HepG2 (cell line): ENCODE data around the gene TOMM6. TPM values are rescaled to one million over a fixed set of nuclear protein-coding genes. Genes with fewer than 3 reads are reported as not detected.

Source experiments
- CC2D1A ChIP-seq: sonication (generic); formaldehyde crosslinking; IDR thresholded peaks from 2 replicates; pipeline ENCODE4 v1.8.1; 2023; ENCODE audit warnings: mild to moderate bottlenecking, missing genetic modification reagents
- KLF16 ChIP-seq, 2 experiments: sonication (generic) in 1 of 2; formaldehyde crosslinking in 1 of 2; IDR thresholded peaks; 2 replicates each; pipeline versions ENCODE4 v1.6.1 to v1.8.0; 2016 to 2023; ENCODE audit warnings: missing genetic modification reagents in 2 of 2, missing compliant biosample characterization in 1 of 2
- NR2F6 ChIP-seq, 2 experiments: IDR thresholded peaks; 2 replicates each; pipeline ENCODE4 v1.6.1; 2016; ENCODE audit warnings: antibody characterized with exemption in 1 of 2, mild to moderate bottlenecking in 1 of 2
- POGK ChIP-seq: sonication (generic); formaldehyde crosslinking; conservative IDR thresholded peaks from 2 replicates; pipeline ENCODE4 v1.8.0; 2022; ENCODE audit warnings: mild to moderate bottlenecking, moderate library complexity, missing genetic modification reagents
- SYNCRIP ChIP-seq: fragments of 200-400 bp; formaldehyde crosslinking; IDR thresholded peaks from 2 replicates; pipeline ENCODE4 v1.6.1; 2018; ENCODE audit warnings: mild to moderate bottlenecking, low read depth, low read length; ENCODE audit not compliant: insufficient read depth
- ZFY ChIP-seq: sonication (generic); formaldehyde crosslinking; IDR thresholded peaks from 2 replicates; pipeline ENCODE4 v1.4.0; 2020; ENCODE audit warnings: missing genetic modification reagents
- ZNF572 ChIP-seq: sonication (generic); formaldehyde crosslinking; IDR thresholded peaks from 2 replicates; pipeline ENCODE4 v1.5.1; 2020; ENCODE audit warnings: mild to moderate bottlenecking, missing genetic modification reagents
- ZNF746 ChIP-seq: sonication (generic); formaldehyde crosslinking; IDR thresholded peaks from 2 replicates; pipeline ENCODE4 v1.8.0; 2022; ENCODE audit warnings: mild to moderate bottlenecking, missing genetic modification reagents
- ZNF790 ChIP-seq: sonication (generic); formaldehyde crosslinking; IDR thresholded peaks from 2 replicates; pipeline ENCODE4 v1.8.0; 2022; ENCODE audit warnings: missing genetic modification reagents, mild to moderate bottlenecking, borderline replicate concordance
- ZUFSP ChIP-seq: sonication (generic); formaldehyde crosslinking; IDR thresholded peaks from 2 replicates; pipeline ENCODE4 v1.9.0; 2021; ENCODE audit warnings: missing genetic modification reagents, mild to moderate bottlenecking, borderline replicate concordance
- polyA plus RNA-seq, 8 experiments: library from polyadenylated mRNA; depleted of rRNA in 3 of 8; stranded (reverse) in 7 of 8; unstranded in 1 of 8; fragments of >200 nt; fragmentation: Illumina TruSeq in 4 of 8; extraction: Trizol in 4 of 8; gene quantifications; 2 replicates each; pipeline versions ENCODE4 v1.2.1 to v1.2.3, GENCODE V29; 2011 to 2016; ENCODE audit warnings: low read depth in 4 of 8, missing spikeins in 1 of 8, mixed read lengths in 1 of 8; ENCODE audit not compliant: insufficient read depth in 1 of 8
- total RNA-seq, 5 experiments: library from RNA; depleted of rRNA; stranded (reverse); fragments of >200 nt; fragmentation: Illumina TruSeq; extraction: Trizol; gene quantifications; 2 replicates each; pipeline ENCODE4 v1.2.3, GENCODE V29; 2016; ENCODE audit warnings: low read depth in 1 of 5
- TF ChIP-seq, protein P1 (sequence below): IDR thresholded peaks from 2 replicates; pipeline ENCODE4 v1.6.1; 2016; ENCODE audit warnings: low read depth

Gene TOMM6
- total and polyA plus RNA-seq, 2 of the 13 experiments (the other 11 are each of a cell fraction or from before 2014, with no cell fraction given) = 320 to 321 TPM

DNA sequence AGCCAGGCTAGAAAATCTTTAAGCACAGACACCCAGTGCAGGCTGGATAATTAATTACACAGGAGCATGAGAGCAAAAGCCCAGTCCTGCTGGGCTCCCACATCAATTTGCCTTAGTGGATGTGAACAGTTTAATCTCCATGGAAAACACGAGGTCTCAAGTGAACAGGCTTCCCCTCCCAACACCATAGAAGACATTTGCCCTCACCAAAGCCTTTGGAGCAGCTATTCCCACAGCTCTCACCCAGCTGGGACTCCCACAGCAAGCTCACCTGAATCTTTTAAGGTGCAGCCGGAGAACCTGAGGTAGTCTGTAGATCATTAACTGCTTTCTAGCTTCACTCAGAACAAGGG, 12.0 kb downstream of the TOMM6 start (continued):
- TF ChIP-seq POGK (CRISPR knock-in tag) = no peak
- TF ChIP-seq ZNF790 (CRISPR knock-in tag) = no peak
- TF ChIP-seq ZUFSP (CRISPR knock-in tag) = no peak
- TF ChIP-seq KLF16 (CRISPR knock-in tag; IDR thresholded peaks at IDR 0.05) = no peak
- TF ChIP-seq NR2F6 (IDR thresholded peaks at IDR 0.05) = no peak
- TF ChIP-seq NR2F6 (CRISPR knock-in tag; IDR thresholded peaks at IDR 0.05) = no peak
- no peak for TF ChIP-seq ZNF572
- no peak for TF ChIP-seq SYNCRIP
- TF ChIP-seq, protein P1, sequence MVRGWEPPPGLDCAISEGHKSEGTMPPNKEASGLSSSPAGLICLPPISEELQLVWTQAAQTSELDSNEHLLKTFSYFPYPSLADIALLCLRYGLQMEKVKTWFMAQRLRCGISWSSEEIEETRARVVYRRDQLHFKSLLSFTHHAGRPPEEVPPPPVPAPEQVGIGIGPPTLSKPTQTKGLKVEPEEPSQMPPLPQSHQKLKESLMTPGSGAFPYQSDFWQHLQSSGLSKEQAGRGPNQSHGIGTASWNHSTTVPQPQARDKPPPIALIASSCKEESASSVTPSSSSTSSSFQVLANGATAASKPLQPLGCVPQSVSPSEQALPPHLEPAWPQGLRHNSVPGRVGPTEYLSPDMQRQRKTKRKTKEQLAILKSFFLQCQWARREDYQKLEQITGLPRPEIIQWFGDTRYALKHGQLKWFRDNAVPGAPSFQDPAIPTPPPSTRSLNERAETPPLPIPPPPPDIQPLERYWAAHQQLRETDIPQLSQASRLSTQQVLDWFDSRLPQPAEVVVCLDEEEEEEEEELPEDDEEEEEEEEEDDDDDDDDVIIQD = no peak
- no peak for TF ChIP-seq ZNF746
- no peak for TF ChIP-seq CC2D1A (CRISPR knock-in tag)
- no peak for TF ChIP-seq ZFY (CRISPR knock-in tag)
